Mesendoderm (in vitro differentiated cells): ENCODE results near the gene USH1C.
A peak's percentile ranks its signal among the peaks of the same experiment; 100 is the strongest.

ENCODE experiments used
- DNase-seq: peaks from one replicate; pipeline ENCODE4 v3.0.0; 2013
- H2AK5ac ChIP-seq: 2 replicates; pipeline ENCODE4 v1.6.1; 2013; ENCODE audit warnings: low read length, inconsistent platforms
- H2BK120ac ChIP-seq: 2 replicates; pipeline ENCODE4 v1.6.1; 2013; ENCODE audit warnings: low read depth, mild to moderate bottlenecking, low read length, moderate library complexity, mixed read lengths
- H2BK15ac ChIP-seq: replicated peaks from 2 replicates; pipeline ENCODE4 v1.6.1; 2013; ENCODE audit warnings: low read depth, mild to moderate bottlenecking, moderate library complexity
- H2BK5ac ChIP-seq: 2 replicates; pipeline ENCODE4 v1.6.1; 2013; ENCODE audit warnings: low read length, inconsistent platforms
- H3K18ac ChIP-seq: 2 replicates; pipeline ENCODE4 v1.6.1; 2013; ENCODE audit warnings: mild to moderate bottlenecking, low read length, mixed read lengths
- H3K23ac ChIP-seq: one replicate; pipeline ENCODE4 v1.6.1; 2013; ENCODE audit warnings: low read length
- H3K27ac ChIP-seq: 2 replicates; pipeline ENCODE4 v1.5.1; 2013; ENCODE audit warnings: low read depth, mild to moderate bottlenecking, inconsistent platforms, low read length, moderate library complexity
- H3K27me3 ChIP-seq: 2 replicates; pipeline ENCODE4 v1.6.1; 2013; ENCODE audit warnings: low read length, control low read depth, mild to moderate bottlenecking, inconsistent platforms; ENCODE audit not compliant: insufficient read depth, poor library complexity
- H3K36me3 ChIP-seq: 2 replicates; pipeline ENCODE4 v1.6.1; 2013; ENCODE audit warnings: low read length, inconsistent platforms; ENCODE audit not compliant: control insufficient read depth, insufficient read depth
- H3K4ac ChIP-seq: one replicate; pipeline ENCODE4 v1.6.1; 2013; ENCODE audit warnings: low read depth, mild to moderate bottlenecking, low read length, moderate library complexity
- H3K4me1 ChIP-seq: 2 replicates; pipeline ENCODE4 v1.6.1; 2013; ENCODE audit warnings: low read depth, low read length, inconsistent platforms; ENCODE audit not compliant: control insufficient read depth
- H3K4me2 ChIP-seq: 2 replicates; pipeline ENCODE4 v1.6.1; 2013; ENCODE audit warnings: low read length
- H3K4me3 ChIP-seq: 2 replicates; pipeline ENCODE4 v1.5.1; 2013; ENCODE audit warnings: mild to moderate bottlenecking, low read length
- H3K56ac ChIP-seq: one replicate; pipeline ENCODE4 v1.6.1; 2013; ENCODE audit warnings: low read length
- H3K79me1 ChIP-seq: 2 replicates; pipeline ENCODE4 v1.6.1; 2013; ENCODE audit warnings: low read length, inconsistent platforms
- H3K79me2 ChIP-seq: 2 replicates; pipeline ENCODE4 v1.6.1; 2013; ENCODE audit warnings: mild to moderate bottlenecking, low read length; ENCODE audit not compliant: control insufficient read depth, insufficient read depth
- H3K9ac ChIP-seq: 2 replicates; pipeline ENCODE4 v1.6.1; 2013; ENCODE audit warnings: low read length, inconsistent platforms
- H4K5ac ChIP-seq: one replicate; pipeline ENCODE4 v1.6.1; 2013; ENCODE audit warnings: low read length
- H4K8ac ChIP-seq: one replicate; pipeline ENCODE4 v1.6.1; 2013; ENCODE audit warnings: low read depth, mild to moderate bottlenecking, control low read depth, low read length, moderate library complexity
- WGBS: extraction: QIAGEN DNeasy Blood & Tissue Kit; methylation state at CpG from one replicate; pipeline ENCODE4 v1.1.7; 2013; ENCODE audit warnings: low lambda C conversion rate, missing lambda C conversion rate; ENCODE audit not compliant: insufficient coverage; ENCODE audit errors: extremely low coverage; 5-methylcytosine and 5-hydroxymethylcytosine counted together

The USH1C gene

DNA sequence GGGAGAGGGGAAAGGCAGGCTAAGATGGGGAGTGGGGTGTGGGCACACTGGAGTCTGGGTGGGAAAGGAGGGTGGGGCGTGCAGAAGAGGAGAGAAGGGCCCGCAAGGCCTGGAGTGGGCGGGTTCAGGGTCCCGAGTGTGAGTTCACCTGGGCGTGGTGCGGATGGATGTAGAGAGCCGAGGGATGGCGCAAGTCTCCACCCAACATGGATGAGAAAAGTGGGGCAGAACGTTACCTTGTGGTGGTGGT lies 67.2 kb downstream of the USH1C start:
- peak overlapping the region; percentile 71 for H3K23ac ChIP-seq
- no peak overlapping the region for H3K4ac ChIP-seq
- no CpG with 5 or more reads among the region's 9 CpGs for WGBS
- H3K36me3 ChIP-seq = no peaks in the 10 kb centered on the region
- H2BK15ac ChIP-seq = no peak overlapping the region
- H3K27ac ChIP-seq = no peak overlapping the region
- peaks cover 29% of the 10 kb centered on the region for H3K27me3 ChIP-seq
- no peak for DNase-seq
- H4K5ac ChIP-seq = no peak overlapping the region
- no peak overlapping the region for H3K4me3 ChIP-seq
- H3K79me2 ChIP-seq = no peaks in the 10 kb centered on the region
- no peaks in the 10 kb centered on the region for H3K79me1 ChIP-seq
- H2AK5ac ChIP-seq = no peak overlapping the region
- no peaks in the 10 kb centered on the region for H3K4me1 ChIP-seq
- no peak overlapping the region for H2BK120ac ChIP-seq
- no peak overlapping the region for H3K56ac ChIP-seq
- no peak overlapping the region for H3K18ac ChIP-seq
- H3K9ac ChIP-seq = no peak overlapping the region
- H3K4me2 ChIP-seq = no peak overlapping the region
- no peak overlapping the region for H4K8ac ChIP-seq
- H2BK5ac ChIP-seq = no peak overlapping the region

- peak; percentile 33 for DNase-seq
- H2BK15ac ChIP-seq = no peak within 1 kb of the TSS
- H3K18ac ChIP-seq = no peak within 1 kb of the TSS
- H3K27me3 ChIP-seq = peaks cover 29% of the 10 kb centered on the region
- H3K36me3 ChIP-seq = no peaks in the 10 kb centered on the region
- H3K79me2 ChIP-seq = no peaks in the 10 kb centered on the region
- H4K5ac ChIP-seq = no peak within 1 kb of the TSS
- H3K23ac ChIP-seq = peak within 1 kb of the TSS; percentile 71
- H3K79me1 ChIP-seq = no peaks in the 10 kb centered on the region
- no peak within 1 kb of the TSS for H2AK5ac ChIP-seq
- H3K56ac ChIP-seq = peak within 1 kb of the TSS; percentile 65
- peak within 1 kb of the TSS; percentile 48 for H3K9ac ChIP-seq
- WGBS = no CpG with 5 or more reads among the region's 80 CpGs
- peak within 1 kb of the TSS; percentile 32 for H3K4me3 ChIP-seq
- H2BK120ac ChIP-seq = no peak within 1 kb of the TSS
- H3K27ac ChIP-seq = no peak within 1 kb of the TSS
- H4K8ac ChIP-seq = no peak within 1 kb of the TSS
- H3K4me2 ChIP-seq = peak within 1 kb of the TSS; percentile 74
- H3K4ac ChIP-seq = no peak within 1 kb of the TSS
- H2BK5ac ChIP-seq = no peak within 1 kb of the TSS
- H3K4me1 ChIP-seq = no peaks in the 10 kb centered on the region
These were observed 67.7 kb downstream of the USH1C start, which contains the start of gene ABCC8 for GRCh38 chr11:17476317-17477083. Gene ABCC8 (minus strand): TSS chr11:17476845. CDS start chr11:17476776, 69 bp downstream.

DNA sequence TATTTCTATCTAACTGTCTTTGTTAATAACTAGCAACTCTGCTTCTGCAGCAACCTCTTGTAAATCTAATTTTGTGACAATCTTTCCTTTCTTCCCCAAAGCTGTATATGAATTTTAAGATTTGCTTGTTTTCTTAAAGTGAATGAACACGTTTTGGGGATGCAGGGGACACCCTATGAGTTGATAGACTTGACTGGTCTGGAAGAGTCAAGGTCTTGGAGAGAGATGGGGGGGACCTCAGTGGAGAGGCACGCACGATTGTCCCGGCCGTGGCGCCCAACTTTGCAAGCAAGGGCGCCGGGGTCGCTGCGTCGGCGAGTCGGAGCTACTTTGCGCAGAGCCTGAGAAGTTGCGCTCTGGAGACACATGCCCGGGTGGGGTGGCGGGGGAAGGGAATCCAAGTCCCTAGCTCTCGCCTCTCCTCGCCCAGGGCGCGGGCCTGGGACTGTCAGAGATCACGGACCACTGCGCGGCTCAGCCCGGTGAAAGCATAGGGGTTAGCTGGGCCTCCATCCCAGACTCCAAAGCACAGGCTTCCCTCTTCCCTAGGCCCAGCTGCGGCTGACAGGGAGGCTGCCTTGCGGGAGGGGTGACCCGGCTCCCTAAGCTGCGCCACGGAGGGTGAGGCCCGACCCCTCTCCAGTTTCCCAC lies 68.4 kb downstream of the USH1C start:
- Histone ChIP-seq H3K79me2 (no peaks in the 10 kb centered on the region), H3K4me3 (peak overlapping the region; percentile 32)
- no CpG with 5 or more reads among the region's 31 CpGs for WGBS

DNA sequence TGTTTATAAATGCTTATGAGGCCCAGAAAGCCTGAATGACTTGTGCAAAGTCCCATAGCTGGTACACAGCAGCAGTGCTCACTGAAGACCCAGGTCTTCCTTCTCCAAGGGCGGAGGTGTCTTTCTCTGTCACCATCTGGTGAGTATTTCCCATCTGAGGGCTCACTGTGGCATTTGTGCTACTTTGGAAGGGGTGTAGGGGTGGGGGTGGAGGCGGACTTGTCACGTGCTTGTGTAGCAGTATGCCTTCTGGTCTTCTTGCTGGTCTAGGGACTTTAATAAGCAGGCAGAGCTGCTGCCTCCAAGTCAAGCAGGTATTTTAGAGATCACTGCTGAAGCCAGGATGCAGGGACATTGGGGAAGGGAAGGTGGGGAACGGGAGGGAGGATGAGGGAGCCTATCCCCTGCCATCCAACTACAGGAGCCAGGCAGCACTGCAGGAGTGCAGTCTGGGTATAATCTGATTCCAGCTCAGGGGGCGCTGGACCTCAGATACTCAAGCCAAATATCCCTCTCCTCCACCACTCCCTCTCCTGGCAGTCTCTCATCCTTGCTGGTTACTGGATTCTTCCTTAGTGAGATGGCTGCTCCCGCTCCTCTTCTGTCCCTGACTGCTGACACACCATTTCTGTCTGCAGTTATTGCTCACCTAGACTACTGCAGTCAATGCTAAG lies 71.0 kb downstream of the USH1C start:
- Histone ChIP-seq H3K79me2 (no peaks in the 10 kb centered on the region), H3K56ac (no peak overlapping the region), H2BK15ac (no peak overlapping the region), H3K4me3 (no peak overlapping the region), H4K5ac (no peak overlapping the region), H3K79me1 (no peaks in the 10 kb centered on the region), H4K8ac (no peak overlapping the region), H3K23ac (no peak overlapping the region), H3K4me2 (no peak overlapping the region), H3K27me3 (peaks cover 28% of the 10 kb centered on the region), H2BK120ac (no peak overlapping the region), H2AK5ac (no peak overlapping the region), H2BK5ac (no peak overlapping the region), H3K27ac (no peak overlapping the region), H3K9ac (no peak overlapping the region), H3K18ac (no peak overlapping the region), H3K4ac (no peak overlapping the region), H3K36me3 (no peaks in the 10 kb centered on the region), H3K4me1 (no peaks in the 10 kb centered on the region)
- no CpG with 5 or more reads among the region's 6 CpGs for WGBS
- DNase-seq = peak; percentile 93

More for the DNA sequence above, 68.4 kb downstream of the USH1C start:
- Histone ChIP-seq H3K27me3 (peaks cover 29% of the 10 kb centered on the region), H2AK5ac (no peak overlapping the region), H3K27ac (no peak overlapping the region), H4K8ac (no peak overlapping the region), H3K79me1 (no peaks in the 10 kb centered on the region), H3K56ac (peak overlapping the region; percentile 65), H4K5ac (no peak overlapping the region), H3K4me1 (no peaks in the 10 kb centered on the region), H3K23ac (no peak overlapping the region), H2BK5ac (no peak overlapping the region), H2BK15ac (no peak overlapping the region), H3K36me3 (no peaks in the 10 kb centered on the region), H3K18ac (no peak overlapping the region), H3K9ac (peak overlapping the region; percentile 48), H3K4me2 (peak overlapping the region; percentile 74), H3K4ac (no peak overlapping the region), H2BK120ac (no peak overlapping the region)
- peak; percentile 22 for DNase-seq

DNA sequence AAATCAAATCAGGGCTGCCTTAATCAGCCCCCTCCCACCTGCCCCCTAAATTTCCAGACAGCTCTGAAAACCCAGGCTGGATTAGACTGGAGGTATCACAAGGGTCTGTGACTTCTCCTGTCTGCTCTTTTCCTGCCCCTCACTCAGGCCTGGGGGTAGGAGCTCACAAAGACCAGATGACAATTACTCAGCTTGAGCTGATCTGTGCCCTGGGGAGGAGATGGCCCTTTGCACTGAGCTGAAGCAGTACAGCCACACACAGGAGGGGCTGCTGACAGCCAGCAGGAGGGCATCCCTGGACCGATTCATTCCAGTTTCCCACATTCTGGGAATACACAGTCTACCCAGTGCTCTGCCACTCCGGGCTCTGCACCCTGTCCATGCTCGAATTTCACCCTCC lies 71.7 kb downstream of the USH1C start:
- H4K8ac ChIP-seq = no peak overlapping the region
- H2BK15ac ChIP-seq = no peak overlapping the region
- no peaks in the 10 kb centered on the region for H3K79me2 ChIP-seq
- H3K4me2 ChIP-seq = no peak overlapping the region
- no peak overlapping the region for H3K56ac ChIP-seq
- H3K9ac ChIP-seq = no peak overlapping the region
- no peak overlapping the region for H2BK120ac ChIP-seq
- H3K4me1 ChIP-seq = no peaks in the 10 kb centered on the region
- DNase-seq = no peak
- no peak overlapping the region for H2BK5ac ChIP-seq
- H3K79me1 ChIP-seq = no peaks in the 10 kb centered on the region
- WGBS = no CpG with 5 or more reads among the region's 3 CpGs
- H3K27ac ChIP-seq = no peak overlapping the region
- H3K27me3 ChIP-seq = peaks cover 21% of the 10 kb centered on the region
- H3K36me3 ChIP-seq = no peaks in the 10 kb centered on the region
- no peak overlapping the region for H3K23ac ChIP-seq
- no peak overlapping the region for H4K5ac ChIP-seq
- no peak overlapping the region for H2AK5ac ChIP-seq
- H3K4ac ChIP-seq = no peak overlapping the region
- H3K18ac ChIP-seq = no peak overlapping the region
- no peak overlapping the region for H3K4me3 ChIP-seq
